T-cell (primary cell): ENCODE data around the gene RBM34. TPM values are rescaled to one million over a fixed set of nuclear protein-coding genes. Genes with fewer than 3 reads are reported as not detected.
"Not testable (repeated sequence)": the region's sequence is repeated elsewhere in the genome, so short reads cannot be mapped to it uniquely, and the experiment has no call there.

ENCODE experiments used
- ATAC-seq, 4 experiments: fragments of 200-7000 bp in 3 of 4; fragments of 150-1000 bp in 1 of 4; cut with Tn5 transposase; replicated peaks in 1 of 4; 1 replicate in 3 of 4; 2 replicates in 1 of 4; pipeline ENCODE4 v1.10.0; 2021; ENCODE audit warnings: moderate library complexity in 3 of 4, mild to moderate bottlenecking in 2 of 4, moderate number of reproducible peaks in 1 of 4
- CTCF ChIA-PET, 2 donors: fragments of 300-600 bp; sonication (Branson Sonifier 250); formaldehyde crosslinking; loops; one replicate each; lab custom pipeline; 2022; ENCODE audit warnings: antibody characterized with exemption in 2 of 2; lab: Charles Lee
- POLR2A ChIA-PET, 2 donors: fragments of 300-600 bp; sonication (Branson Sonifier 250); formaldehyde crosslinking; loops; one replicate each; lab custom pipeline; 2022; ENCODE audit warnings: antibody characterized with exemption in 2 of 2; lab: Charles Lee
- DNase-seq, 35 experiments: peaks; one replicate each; pipeline versions ENCODE4 v3.0.0 to v3.0.0-alpha.2; 2013 to 2023
- H3K27ac ChIP-seq: one replicate; pipeline ENCODE4 v1.5.1; 2013; ENCODE audit warnings: low read length
- H3K27me3 ChIP-seq, 2 experiments: replicated peaks in 1 of 2; 1 replicate in 1 of 2; 2 replicates in 1 of 2; pipeline versions ENCODE4 v1.6.1 to v1.7.0; 2013; ENCODE audit warnings: low read length in 1 of 2, mixed read lengths in 1 of 2; ENCODE audit not compliant: control insufficient read depth in 2 of 2, insufficient read depth in 2 of 2; ENCODE audit errors: extremely low read depth in 1 of 2
- H3K36me3 ChIP-seq, 2 donors: 1 replicate in 1 of 2; 2 replicates in 1 of 2; pipeline versions ENCODE4 v1.6.1 to v1.7.0; 2013; ENCODE audit warnings: low read length in 1 of 2; ENCODE audit not compliant: control insufficient read depth in 2 of 2, insufficient read depth in 1 of 2; ENCODE audit errors: extremely low read depth in 1 of 2
- H3K4me1 ChIP-seq, 2 experiments: 1 replicate in 1 of 2; 2 replicates in 1 of 2; pipeline versions ENCODE4 v1.6.1 to v1.7.0; 2013; ENCODE audit warnings: low read length in 2 of 2, mixed read lengths in 1 of 2; ENCODE audit not compliant: insufficient read depth in 2 of 2, control insufficient read depth in 1 of 2; ENCODE audit errors: extremely low read depth in 1 of 2
- H3K4me3 ChIP-seq, 2 donors: 1 replicate in 1 of 2; 2 replicates in 1 of 2; pipeline versions ENCODE4 v1.5.1 to v1.7.0; 2013; ENCODE audit warnings: mild to moderate bottlenecking in 2 of 2, low read length in 1 of 2, moderate library complexity in 1 of 2; ENCODE audit not compliant: control insufficient read depth in 1 of 2; ENCODE audit errors: extremely low read depth in 1 of 2
- H3K9me3 ChIP-seq: 2 replicates; pipeline ENCODE4 v1.7.0; 2013
- H3K27ac Mint-ChIP-seq, 2 donors: one replicate each; pipeline ENCODE4 v1.8.0; 2020 to 2021; ENCODE audit warnings: mild to moderate bottlenecking in 2 of 2, mixed read lengths in 2 of 2
- H3K27me3 Mint-ChIP-seq, 2 donors: one replicate each; pipeline ENCODE4 v1.8.0; 2021 to 2022; ENCODE audit warnings: mixed read lengths in 2 of 2
- H3K36me3 Mint-ChIP-seq: one replicate; pipeline ENCODE4 v1.8.0; 2021; ENCODE audit warnings: mixed read lengths
- H3K4me1 Mint-ChIP-seq, 3 donors: one replicate each; pipeline ENCODE4 v1.8.0; 2020 to 2022; ENCODE audit warnings: mixed read lengths in 3 of 3, mild to moderate bottlenecking in 1 of 3
- H3K4me3 Mint-ChIP-seq, 3 donors: one replicate each; pipeline ENCODE4 v1.8.0; 2020 to 2022; ENCODE audit warnings: mild to moderate bottlenecking in 3 of 3, mixed read lengths in 3 of 3, moderate library complexity in 3 of 3
- H3K9me3 Mint-ChIP-seq, 3 donors: one replicate each; pipeline ENCODE4 v1.8.0; 2020 to 2022; ENCODE audit warnings: mixed read lengths in 3 of 3
- whole genome bisulfite sequencing: methylation state at CpG from one replicate; pipeline ENCODE4 v1.1.5; 2013; ENCODE audit warnings: missing lambda C conversion rate; ENCODE audit not compliant: insufficient coverage; 5-methylcytosine and 5-hydroxymethylcytosine counted together
- total RNA-seq, 35 experiments: library from RNA in 6 of 35; stranded (reverse) in 6 of 35; fragments of 120-200 nt in 1 of 35; gene quantifications; one replicate each; pipeline versions ENCODE4 v1.2.1 to v1.2.4 and lab custom pipeline; 2013 to 2026

The RBM34 gene
- total RNA-seq, 5 donors from 2014 or later (not counting 1 experiment from before 2014, with no cell fraction given) = 115 to 169 (median 129) TPM

GRCh38 chr1:235098547-235098946 lies 62.5 kb downstream of the RBM34 start:
- Histone ChIP-seq H3K4me1 (peaks cover 6 to 24% of the 10 kb centered on the region in 2 experiments), H3K4me3 (no peak overlapping the region), H3K9me3 (no peaks in the 10 kb centered on the region), H3K27me3 (peaks cover 0 to 19% of the 10 kb centered on the region in 2 experiments), H3K36me3 (no peaks in the 10 kb centered on the region), H3K27ac (no peak overlapping the region)
- H3K27me3 Mint-ChIP-seq = peaks cover 4 to 9% of the 10 kb centered on the region in 2 donors
- ChIA-PET POLR2A (interaction anchor here in 1 of 2 donors (0.5 to 0.6 kb wide), 2 partner anchors 334 to 377 kb away, joined by 3 to 5 read pairs; no protein-coding TSS in a partner anchor), CTCF (interaction anchor here in 1 of 2 donors (0.6 to 0.7 kb wide), 2 partner anchors 28 to 329 kb away, joined by 4 to 5 read pairs; no protein-coding TSS in a partner anchor)
- DNase-seq (no peak), ATAC-seq (no peak)
- H3K4me3 Mint-ChIP-seq = no peak overlapping the region
- H3K4me1 Mint-ChIP-seq = peaks cover 14 to 26% (median 20%) of the 10 kb centered on the region in 3 donors
- no CpG with 5 or more reads among the region's 6 CpGs for WGBS
- H3K27ac Mint-ChIP-seq = no peak overlapping the region
- H3K9me3 Mint-ChIP-seq = no peaks in the 10 kb centered on the region
- no peaks in the 10 kb centered on the region for H3K36me3 Mint-ChIP-seq

- not testable (repeated sequence) for DNase-seq, H3K27ac ChIP-seq, H3K36me3 ChIP-seq, H3K4me3 Mint-ChIP-seq, H3K27me3 Mint-ChIP-seq, H3K9me3 Mint-ChIP-seq, H3K27ac Mint-ChIP-seq, H3K9me3 ChIP-seq, H3K36me3 Mint-ChIP-seq, H3K4me3 ChIP-seq, ATAC-seq
- Histone ChIP-seq H3K27me3 (peaks cover 0 to 25% of the 10 kb centered on the region in 2 experiments), H3K4me1 (peaks cover 0 to 15% of the 10 kb centered on the region in 2 experiments)
- 92% methylated on average over 11 of the region's 14 CpGs for WGBS
- POLR2A ChIA-PET = interaction anchor here in 1 of 2 donors (0.7 kb wide), 1 partner anchor 227 kb away, joined by 3 read pairs; no protein-coding TSS in a partner anchor
- CTCF ChIA-PET = interaction anchor here in 1 of 2 donors (0.6 to 0.7 kb wide), 2 partner anchors 63 to 607 kb away, joined by 4 to 5 read pairs; no protein-coding TSS in a partner anchor
- peaks cover 9 to 20% (median 14%) of the 10 kb centered on the region in 3 donors for H3K4me1 Mint-ChIP-seq
Observed at GRCh38 chr1:235097501-235097900, 63.5 kb downstream of the RBM34 start.

GRCh38 chr1:235095938-235096562 lies 65.0 kb downstream of the RBM34 start:
- 75% methylated on average over 1 of the region's 6 CpGs for WGBS
- CTCF ChIA-PET = interaction anchor here (0.5 to 1.7 kb wide), 8 partner anchors 9 to 601 kb away, joined by 3 to 13 read pairs (median 5); no protein-coding TSS in a partner anchor
- ATAC-seq = no peak

GRCh38 chr1:235093696-235094592 lies 67.1 kb downstream of the RBM34 start:
- Mint-ChIP-seq H3K4me3 (no peak overlapping the region), H3K27me3 (peaks cover 4 to 6% of the 10 kb centered on the region in 2 donors), H3K27ac (no peak overlapping the region), H3K9me3 (no peaks in the 10 kb centered on the region), H3K36me3 (no peaks in the 10 kb centered on the region), H3K4me1 (peaks cover 6 to 8% (median 6%) of the 10 kb centered on the region in 3 donors)
- ChIA-PET POLR2A (interaction anchor here in 1 of 2 donors (0.5 kb wide), 1 partner anchor 9 kb away, joined by 3 read pairs; no protein-coding TSS in a partner anchor), CTCF (interaction anchor here (0.6 to 1.1 kb wide), 5 partner anchors 8 to 370 kb away, joined by 3 to 4 read pairs (median 3); no protein-coding TSS in a partner anchor)
- Histone ChIP-seq H3K4me3 (no peak overlapping the region), H3K27me3 (peaks cover 0 to 23% of the 10 kb centered on the region in 2 experiments), H3K4me1 (peaks cover 0 to 8% of the 10 kb centered on the region in 2 experiments), H3K36me3 (no peaks in the 10 kb centered on the region), H3K9me3 (no peaks in the 10 kb centered on the region), H3K27ac (no peak overlapping the region)
- 30% methylated on average over 23 of the region's 24 CpGs for WGBS
- DNase-seq (peak; percentile 57 to 88 (median 79)), ATAC-seq (peak; percentile 94 to 97 (median 96))

More at GRCh38 chr1:235095938-235096562, 65.0 kb downstream of the RBM34 start:
- POLR2A ChIA-PET = interaction anchor here in 1 of 2 donors (0.6 kb wide), 2 partner anchors 30 to 109 kb away, joined by 4 to 10 read pairs; no protein-coding TSS in a partner anchor
- Histone ChIP-seq H3K9me3 (no peaks in the 10 kb centered on the region), H3K4me3 (no peak overlapping the region), H3K27me3 (peaks cover 0 to 29% of the 10 kb centered on the region in 2 experiments), H3K36me3 (no peaks in the 10 kb centered on the region), H3K4me1 (peaks cover 0 to 10% of the 10 kb centered on the region in 2 experiments), H3K27ac (no peak overlapping the region)
- Mint-ChIP-seq H3K27me3 (peaks cover 4 to 8% of the 10 kb centered on the region in 2 donors), H3K36me3 (no peaks in the 10 kb centered on the region), H3K27ac (no peak overlapping the region), H3K4me3 (no peak overlapping the region), H3K4me1 (peaks cover 6 to 11% (median 8%) of the 10 kb centered on the region in 3 donors), H3K9me3 (no peaks in the 10 kb centered on the region)
- DNase-seq = no peak

GRCh38 chr1:235093013-235093695 lies 67.9 kb downstream of the RBM34 start:
- H3K27ac ChIP-seq = no peak overlapping the region
- H3K27me3 ChIP-seq = peaks cover 0 to 21% of the 10 kb centered on the region in 2 experiments
- H3K4me1 ChIP-seq = peaks cover 0 to 8% of the 10 kb centered on the region in 2 experiments
- POLR2A ChIA-PET = interaction anchor here in 1 of 2 donors (0.5 kb wide), 1 partner anchor 10 kb away, joined by 3 read pairs; no protein-coding TSS in a partner anchor
- 73% methylated on average over 17 of the region's 27 CpGs for WGBS
- H3K27me3 Mint-ChIP-seq = peaks cover 3 to 6% of the 10 kb centered on the region in 2 donors
- no peaks in the 10 kb centered on the region for H3K9me3 ChIP-seq
- H3K27ac Mint-ChIP-seq = no peak overlapping the region
- H3K9me3 Mint-ChIP-seq = no peaks in the 10 kb centered on the region
- no peak overlapping the region for H3K4me3 ChIP-seq
- DNase-seq (no peak), ATAC-seq (peak in 2 of 4 experiments; percentile 17 to 21)
- CTCF ChIA-PET = interaction anchor here (0.6 to 1.1 kb wide), 6 partner anchors 8 to 404 kb away, joined by 3 to 7 read pairs (median 3); no protein-coding TSS in a partner anchor
- H3K36me3 ChIP-seq = no peaks in the 10 kb centered on the region
- H3K4me3 Mint-ChIP-seq = no peak overlapping the region
- no peaks in the 10 kb centered on the region for H3K36me3 Mint-ChIP-seq
- peaks cover 6 to 8% (median 6%) of the 10 kb centered on the region in 3 donors for H3K4me1 Mint-ChIP-seq
